GM18519 (cell line): ENCODE data around the gene HEPACAM2.

Experiments
- ATAC-seq: cut with Tn5 transposase; IDR thresholded peaks from one replicate; pipeline ENCODE4 v1.9.1; 2021; ENCODE audit warnings: mild to moderate bottlenecking, moderate library complexity; ENCODE audit not compliant: unreplicated experiment, low FRiP score

Gene HEPACAM2

GRCh38 chr7:93226310-93226709, at the start of gene HEPACAM2:
Gene HEPACAM2 (minus strand): TSS chr7:93226469.
- no peak for ATAC-seq

DNA sequence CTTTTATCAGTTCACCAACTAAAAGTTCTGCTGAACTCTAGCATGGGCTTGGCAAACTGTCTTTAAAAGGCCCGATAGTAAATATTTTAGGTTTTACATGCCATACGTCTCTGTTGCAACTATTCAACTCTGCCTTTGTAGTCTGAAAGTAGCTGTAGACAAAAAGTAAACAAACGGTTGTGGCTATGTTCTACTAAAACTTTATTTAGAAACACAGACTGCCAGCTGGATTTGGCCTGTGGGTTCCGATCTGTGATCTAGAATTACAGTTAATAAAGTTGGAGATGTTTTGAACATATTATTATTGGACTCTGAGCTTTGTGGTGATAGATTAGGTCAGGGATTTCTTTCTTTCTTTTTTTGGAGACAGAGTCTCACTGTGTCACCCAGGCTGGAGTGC, 39.0 kb upstream of the HEPACAM2 start:
- no peak for ATAC-seq

DNA sequence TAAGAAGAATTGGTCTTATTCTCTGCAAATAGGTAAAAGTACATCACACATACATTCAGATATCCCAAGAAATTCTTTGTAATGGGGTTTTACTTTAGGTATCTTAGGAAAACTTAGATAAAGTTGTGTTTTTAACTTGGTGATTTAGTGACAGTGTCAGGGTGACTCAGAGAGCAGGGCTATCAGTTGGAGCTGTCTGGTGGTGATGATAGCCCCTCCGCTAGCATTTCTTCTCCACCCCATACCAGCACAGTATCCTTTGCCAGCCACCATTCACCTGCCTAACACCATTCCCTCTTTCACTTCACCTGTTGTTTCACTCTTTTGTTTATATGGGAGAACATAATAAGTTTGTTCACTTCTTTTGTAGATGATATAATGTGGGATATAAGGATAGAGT, 36.3 kb upstream of the HEPACAM2 start:
- no peak for ATAC-seq

DNA sequence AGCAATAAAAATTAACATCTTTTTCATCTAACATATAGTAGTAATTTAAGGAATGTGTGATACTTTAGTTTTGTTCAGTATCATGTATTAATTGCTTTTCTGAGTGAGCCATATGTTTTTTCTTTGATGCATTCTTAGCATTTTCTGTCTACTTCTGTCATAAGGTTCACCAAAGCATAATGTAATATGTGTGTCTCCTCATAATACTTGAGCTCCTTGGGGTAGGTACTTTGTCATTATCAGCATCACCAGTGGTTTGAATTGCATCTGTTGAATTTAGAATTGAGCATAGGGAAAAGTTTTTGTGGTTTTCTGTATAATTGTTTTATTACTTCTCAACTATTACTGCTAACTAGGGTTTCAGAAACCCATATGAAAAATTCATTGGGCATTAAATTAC, 32.4 kb upstream of the HEPACAM2 start:
- no peak for ATAC-seq

DNA sequence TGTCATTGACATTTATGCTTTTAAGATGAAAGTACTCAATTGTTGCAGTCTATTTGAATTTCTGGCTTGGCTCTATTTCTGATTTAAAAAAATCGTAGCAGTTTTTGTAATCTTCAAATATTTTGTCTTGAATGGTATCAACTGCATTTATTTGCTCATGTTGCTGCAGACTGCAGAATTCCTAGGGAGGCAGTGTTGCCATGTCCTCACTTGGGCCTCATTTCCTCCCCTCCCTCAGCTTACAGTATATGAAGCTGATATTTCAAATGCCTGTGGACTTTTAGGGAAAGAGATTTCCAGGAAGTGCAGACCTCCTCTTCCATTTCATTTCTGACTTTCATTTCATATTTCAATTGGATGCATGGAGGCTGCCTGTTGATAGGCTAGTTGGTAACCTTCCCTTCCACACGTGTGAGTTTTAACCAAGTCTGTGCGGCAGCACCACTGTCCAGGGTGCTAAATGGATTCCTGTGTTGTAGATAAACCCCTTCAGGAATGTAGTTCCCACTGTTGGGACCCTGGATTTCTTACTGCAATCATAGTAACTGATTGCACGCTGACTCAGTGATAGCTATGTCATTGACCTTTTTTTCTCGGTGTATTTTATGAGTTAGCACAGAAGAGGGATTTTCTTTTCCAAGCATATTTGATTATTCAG, 23.4 kb upstream of the HEPACAM2 start:
- no peak for ATAC-seq

DNA sequence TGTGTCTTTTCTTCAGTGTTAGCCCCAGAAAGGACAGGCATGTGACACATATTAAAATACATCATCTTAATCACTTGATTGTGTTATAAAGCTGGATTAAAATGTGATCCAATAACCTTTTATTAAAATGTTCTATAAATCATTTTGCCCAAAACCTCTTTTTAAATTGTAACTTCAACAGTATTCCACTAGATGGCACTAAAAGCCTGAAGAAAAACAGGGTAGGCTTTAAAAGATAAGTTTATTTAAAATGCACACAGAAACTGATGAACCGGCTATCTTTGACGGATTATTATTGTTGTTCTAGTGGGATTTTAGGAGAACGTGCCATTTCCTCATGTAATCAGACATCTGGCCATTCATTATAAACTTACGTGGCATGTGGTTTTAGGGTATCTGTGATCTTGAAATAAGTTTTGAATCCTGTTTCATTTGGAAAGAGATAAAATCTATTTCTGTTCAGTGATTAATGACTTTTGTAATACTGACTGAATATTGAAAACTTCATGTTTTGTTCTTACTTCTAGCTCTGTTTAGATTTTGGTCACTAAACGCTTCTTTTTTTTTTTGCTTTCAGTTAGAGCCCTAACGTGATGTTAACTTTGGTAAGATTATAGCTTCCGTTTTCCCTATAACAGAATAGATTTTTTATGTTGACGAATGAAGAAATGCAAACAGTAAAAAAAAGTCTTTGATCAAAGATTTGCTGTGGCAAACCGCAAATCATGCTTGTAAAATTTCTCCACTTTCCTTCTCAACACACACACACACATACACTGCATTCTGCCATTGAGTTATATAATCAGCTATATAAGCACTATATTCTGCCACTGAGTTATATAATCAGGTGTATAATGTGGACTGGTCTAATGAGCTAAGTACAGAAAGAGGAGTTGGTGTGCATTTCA, 19.5 kb upstream of the HEPACAM2 start:
- no peak for ATAC-seq

DNA sequence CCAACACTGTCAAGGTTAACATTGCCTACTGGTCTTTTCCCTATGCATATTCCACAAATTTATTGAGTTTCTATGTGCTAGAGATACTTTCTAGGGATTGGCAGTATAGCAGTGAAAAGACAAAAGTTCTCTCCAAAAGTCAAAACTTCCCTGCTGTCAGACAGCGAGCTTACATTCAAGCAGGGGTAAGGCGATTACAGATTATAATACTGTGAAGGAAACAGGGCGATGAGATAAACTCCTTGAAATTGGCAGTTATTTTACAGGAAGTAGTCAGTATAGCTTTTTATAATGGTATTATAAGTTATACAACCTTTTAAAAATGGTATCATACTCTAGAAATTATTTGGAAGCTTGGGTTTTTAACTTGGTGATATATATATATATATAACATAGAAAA, 15.8 kb upstream of the HEPACAM2 start:
- ATAC-seq, result no peak

DNA sequence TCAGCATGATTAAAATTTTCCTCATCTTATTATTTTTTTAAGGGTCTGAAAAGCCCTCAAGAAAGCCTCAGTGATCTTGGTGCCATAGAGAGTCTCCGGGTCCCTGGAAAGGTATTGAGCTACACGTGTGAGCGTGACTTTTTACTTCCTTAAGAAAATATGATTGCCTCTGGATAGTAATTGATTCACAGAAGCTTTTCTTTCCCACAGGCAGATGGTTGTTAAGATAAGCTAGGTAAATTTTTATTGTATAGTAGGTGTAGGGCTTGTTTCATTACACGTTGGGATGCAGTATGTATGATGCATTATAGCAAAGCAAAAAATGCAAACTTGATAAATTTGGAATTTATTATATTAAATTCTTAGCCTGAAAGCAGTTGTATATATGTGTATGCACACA, 13.6 kb upstream of the HEPACAM2 start:
- no peak for ATAC-seq

- no peak for ATAC-seq
Measured at GRCh38 chr7:93238748-93239147, 12.5 kb upstream of the HEPACAM2 start.

DNA sequence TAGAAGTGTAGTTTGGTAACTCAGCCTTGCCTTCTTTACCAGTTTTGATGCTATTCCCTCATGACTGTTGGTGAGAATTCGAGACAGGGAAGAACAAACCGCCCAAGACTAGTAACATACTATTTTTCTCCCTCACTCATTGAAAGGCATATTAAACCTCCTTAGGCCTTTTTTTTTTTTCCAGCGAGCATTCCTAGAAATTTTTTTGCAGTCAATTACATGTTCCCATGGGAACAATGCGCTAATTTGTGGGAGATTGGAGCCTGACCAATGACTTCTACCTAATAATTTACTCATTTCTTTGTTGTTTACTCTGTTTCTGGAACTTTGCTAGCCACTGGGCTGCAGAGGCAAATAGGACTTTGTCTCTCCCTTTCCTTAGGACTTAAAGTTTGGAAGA, 11.9 kb upstream of the HEPACAM2 start:
- ATAC-seq, result no peak

DNA sequence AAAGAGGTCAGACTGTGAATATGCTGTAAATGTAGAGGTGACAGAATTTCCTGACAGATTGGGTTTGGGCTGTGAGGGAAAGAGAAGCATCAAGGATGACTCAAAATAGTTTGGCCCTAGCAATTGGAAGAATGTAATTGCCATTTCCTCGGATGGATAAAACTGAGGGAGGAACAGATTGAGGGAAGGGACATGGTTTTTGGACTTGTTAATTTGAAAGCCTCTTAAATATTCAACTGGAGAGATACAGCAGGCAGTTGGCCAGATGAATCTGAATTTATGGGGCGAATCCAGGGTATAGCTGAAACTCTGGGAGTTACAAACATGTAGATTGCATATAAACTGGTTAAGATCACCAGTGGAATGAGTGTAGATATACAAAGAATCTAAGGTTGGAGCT, 9.3 kb upstream of the HEPACAM2 start:
- no peak for ATAC-seq

DNA sequence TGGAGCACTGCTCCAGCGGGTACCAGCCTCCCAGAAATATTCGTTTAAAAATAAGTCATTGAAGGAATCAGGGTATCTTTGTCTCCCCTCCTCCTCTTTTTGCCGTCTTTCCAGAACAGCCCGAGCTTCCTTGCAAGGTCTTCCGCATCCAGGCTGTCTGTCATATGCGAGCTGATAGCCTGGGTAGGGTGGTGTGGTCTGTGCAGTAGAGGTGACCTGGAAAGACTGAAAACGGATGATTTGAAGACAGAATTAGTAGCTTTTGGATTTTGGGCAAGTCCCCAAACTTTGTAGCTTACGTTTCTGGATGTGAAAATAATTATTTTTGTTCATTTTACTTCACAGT, 6.4 kb upstream of the HEPACAM2 start:
- no peak for ATAC-seq

DNA sequence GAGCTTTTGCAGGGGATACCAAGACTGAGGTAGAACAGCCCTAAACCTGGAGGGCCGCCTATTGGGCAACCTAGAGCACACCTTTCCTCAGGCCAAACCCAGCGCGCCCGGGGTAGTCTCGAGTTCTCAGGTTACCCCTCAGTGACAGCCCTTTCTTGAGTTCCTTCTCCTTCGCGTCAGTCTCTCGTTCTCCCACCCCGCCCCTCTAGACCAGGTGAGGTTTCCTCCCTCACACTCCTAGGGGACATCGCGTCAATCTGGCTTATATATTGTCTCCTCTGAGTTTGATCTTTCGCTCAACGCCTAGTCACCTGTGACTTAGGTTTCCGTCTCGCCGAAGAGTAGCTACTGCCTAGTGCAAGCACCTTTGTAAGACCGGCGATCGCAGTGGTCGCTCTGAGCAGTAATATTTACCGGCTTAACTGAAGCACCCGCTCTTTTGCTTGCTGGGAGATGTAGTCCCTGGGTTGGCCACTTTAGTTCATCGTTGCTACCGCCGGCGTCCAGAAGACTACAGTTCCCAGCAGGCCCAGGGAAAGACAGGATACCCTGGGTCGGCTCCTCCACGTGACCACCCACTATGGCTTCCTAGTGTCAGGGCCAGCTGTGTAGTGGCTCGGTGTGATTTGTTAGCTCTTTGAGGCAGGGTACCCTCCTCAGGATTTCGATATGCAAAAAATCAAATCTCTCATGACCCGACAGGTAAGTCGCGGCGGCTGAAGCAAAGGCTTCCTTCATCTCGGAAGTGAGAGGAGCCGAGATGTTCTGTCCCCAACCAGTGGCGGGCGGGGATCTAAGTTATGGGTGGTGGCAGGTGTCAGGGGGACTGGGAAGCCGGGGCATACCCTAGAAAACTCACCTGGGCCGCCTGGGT, 5.8 kb upstream of the HEPACAM2 start, which contains the start of gene VPS50:
VPS50 (plus strand) TSS at position 568 of the 874 bp plus-strand sequence; CDS start at position 670, 102 bp downstream.
- ATAC-seq, result peak; percentile 98

GRCh38 chr7:93231259-93231658, 5.0 kb upstream of the HEPACAM2 start:
- ATAC-seq, result no peak

- peak; percentile 24 for ATAC-seq
Measured at GRCh38 chr7:93228302-93228701, 2.0 kb upstream of the HEPACAM2 start.

GRCh38 chr7:93219868-93220267, 6.4 kb downstream of the HEPACAM2 start:
- no peak for ATAC-seq

GRCh38 chr7:93218997-93219827, 7.1 kb downstream of the HEPACAM2 start:
- ATAC-seq, result no peak

GRCh38 chr7:93212881-93213280, 13.4 kb downstream of the HEPACAM2 start:
- no peak for ATAC-seq

GRCh38 chr7:93211228-93211818, 14.9 kb downstream of the HEPACAM2 start:
- no peak for ATAC-seq

DNA sequence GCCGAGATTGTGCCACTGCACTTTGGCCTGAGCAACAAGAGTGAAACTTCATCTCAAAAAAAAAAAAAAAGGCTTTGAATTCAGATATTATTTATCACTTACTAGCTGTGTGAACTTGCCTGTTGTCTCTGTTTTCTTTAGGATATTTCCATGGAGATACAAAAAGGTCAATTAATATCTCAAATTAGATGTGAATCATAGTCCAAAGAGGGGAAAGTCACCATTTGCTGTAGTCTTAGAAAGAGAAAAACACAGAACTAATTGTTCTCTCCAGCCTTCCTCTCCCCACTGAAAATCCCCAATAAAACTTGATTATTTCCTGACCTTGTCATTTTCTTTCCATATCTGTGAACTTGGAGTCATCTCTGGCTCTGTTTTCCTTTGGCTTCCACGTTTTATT, 21.2 kb downstream of the HEPACAM2 start:
- no peak for ATAC-seq
